SH-SY5Y (cell line): Measurements from ENCODE around the gene ASMTL.

Experiments used
- GATA2 ChIP-seq: IDR thresholded peaks from 2 replicates; pipeline ENCODE4 v1.6.1; 2011; ENCODE audit warnings: mild to moderate bottlenecking, low read depth, low read length
- GATA3 ChIP-seq: IDR thresholded peaks from 2 replicates; pipeline ENCODE4 v1.6.1; 2011; ENCODE audit warnings: low read depth, mild to moderate bottlenecking, low read length, moderate library complexity

GRCh38 chrX:1368385-1368698, 84.4 kb downstream of the ASMTL start:
- TF ChIP-seq GATA3 (no peak), GATA2 (no peak)
